ENCODE results near the gene RYR1.

Gene RYR1

DNA sequence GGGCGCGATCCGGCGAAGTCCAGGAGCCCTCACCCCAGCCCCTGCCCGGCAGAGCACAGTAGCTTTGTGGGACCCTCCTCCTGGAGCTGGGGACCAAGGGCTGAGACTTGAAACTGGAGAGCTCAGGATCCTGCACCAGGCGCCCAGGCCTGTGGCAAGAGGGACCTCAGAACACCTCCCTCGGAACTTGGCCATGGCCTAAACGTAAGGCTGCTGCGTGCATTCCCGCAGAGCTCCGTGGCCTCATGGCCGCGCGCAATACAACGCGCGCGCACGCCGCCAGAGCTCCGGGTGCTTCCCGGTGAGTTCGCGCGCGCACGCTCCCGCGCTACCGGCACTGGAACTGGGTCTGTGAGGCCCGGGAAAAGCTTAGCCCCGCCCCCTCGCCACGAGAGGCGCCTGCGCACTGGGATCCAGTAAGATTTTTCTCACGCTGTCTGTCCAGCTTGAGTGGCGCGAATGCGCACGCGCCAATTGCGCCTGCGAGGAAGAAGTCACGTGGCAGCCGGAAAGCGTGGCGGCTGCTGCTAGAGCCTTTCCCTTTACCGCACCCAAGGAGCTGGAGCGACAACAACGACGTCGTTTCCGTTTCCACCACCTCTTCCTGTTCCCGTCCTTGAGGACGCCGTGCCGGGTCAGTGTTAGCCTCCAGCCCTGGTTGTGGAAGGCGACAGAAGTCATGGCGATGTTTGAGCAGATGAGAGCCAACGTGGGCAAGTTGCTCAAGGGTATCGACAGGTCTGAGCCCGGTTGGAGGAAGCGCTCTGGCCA is 185.3 kb downstream of the RYR1 start, which contains the start of gene EIF3K (continued):
- TF ChIP-seq TSHZ1 (tag by site-specific recombination; IDR thresholded peaks at IDR 0.05; ENCODE audit: borderline replicate concordance) (no peak), ZNF660 (tag by site-specific recombination; IDR thresholded peaks at IDR 0.05) (peak; percentile 87), ZBTB7A (tag by site-specific recombination; IDR thresholded peaks at IDR 0.05; ENCODE audit: low read depth) (0 out of 2 replicates have a peak, but pooled peaks have one; percentile 12), OSR2 (tag by site-specific recombination; IDR thresholded peaks at IDR 0.05) (peak; percentile 69), KLF7 (tag by site-specific recombination; IDR thresholded peaks at IDR 0.05; ENCODE audit: borderline replicate concordance) (no peak; the same call in 1 of the 2 replicates), KLF9 (tag by site-specific recombination; IDR thresholded peaks at IDR 0.05; ENCODE audit: low read depth) (peak; percentile 73), ZFP3 (tag by site-specific recombination; IDR thresholded peaks at IDR 0.05; ENCODE audit: low read depth) (0 out of 2 replicates have a peak, but pooled peaks have one; percentile 10), SP7 (tag by site-specific recombination; IDR thresholded peaks at IDR 0.05) (peak; percentile 65), ZNF623 (tag by site-specific recombination; IDR thresholded peaks at IDR 0.05) (no peak), ZNF629 (tag by site-specific recombination; IDR thresholded peaks at IDR 0.05) (peak; percentile 97), ZFP69B (tag by site-specific recombination; IDR thresholded peaks at IDR 0.05) (peak; percentile 77), GLIS1 (tag by site-specific recombination; IDR thresholded peaks at IDR 0.05) (0 out of 2 replicates have a peak, but pooled peaks have one; percentile 1), ZNF561 (tag by site-specific recombination; IDR thresholded peaks at IDR 0.05; ENCODE audit: borderline replicate concordance) (peak; percentile 89; the same call in 1 of the 2 replicates), KLF8 (tag by site-specific recombination; IDR thresholded peaks at IDR 0.05) (peak; percentile 50), ZNF341 (tag by site-specific recombination; IDR thresholded peaks at IDR 0.05; ENCODE audit: low read depth) (no peak), ZNF548 (tag by site-specific recombination; IDR thresholded peaks at IDR 0.05) (no peak), ZBTB21 (tag by site-specific recombination; IDR thresholded peaks at IDR 0.05) (peak; percentile 96), ZBTB6 (tag by site-specific recombination; IDR thresholded peaks at IDR 0.05) (peak; percentile 98), KLF1 (tag by site-specific recombination; IDR thresholded peaks at IDR 0.05) (peak; percentile 26; the same call in 1 of the 2 replicates), ZIC2 (tag by site-specific recombination; IDR thresholded peaks at IDR 0.05) (peak; percentile 27; the same call in 1 of the 2 replicates), SP2 (tag by site-specific recombination; IDR thresholded peaks at IDR 0.05) (peak; percentile 88), ZNF488 (tag by site-specific recombination; IDR thresholded peaks at IDR 0.05) (no peak), ZNF449 (tag by site-specific recombination; IDR thresholded peaks at IDR 0.05) (no peak), KLF16 (tag by site-specific recombination; IDR thresholded peaks at IDR 0.05) (peak; percentile 33; the same call in 1 of the 2 replicates), ZNF10 (tag by site-specific recombination; IDR thresholded peaks at IDR 0.05) (no peak)
- TF ChIP-seq, protein P1, sequence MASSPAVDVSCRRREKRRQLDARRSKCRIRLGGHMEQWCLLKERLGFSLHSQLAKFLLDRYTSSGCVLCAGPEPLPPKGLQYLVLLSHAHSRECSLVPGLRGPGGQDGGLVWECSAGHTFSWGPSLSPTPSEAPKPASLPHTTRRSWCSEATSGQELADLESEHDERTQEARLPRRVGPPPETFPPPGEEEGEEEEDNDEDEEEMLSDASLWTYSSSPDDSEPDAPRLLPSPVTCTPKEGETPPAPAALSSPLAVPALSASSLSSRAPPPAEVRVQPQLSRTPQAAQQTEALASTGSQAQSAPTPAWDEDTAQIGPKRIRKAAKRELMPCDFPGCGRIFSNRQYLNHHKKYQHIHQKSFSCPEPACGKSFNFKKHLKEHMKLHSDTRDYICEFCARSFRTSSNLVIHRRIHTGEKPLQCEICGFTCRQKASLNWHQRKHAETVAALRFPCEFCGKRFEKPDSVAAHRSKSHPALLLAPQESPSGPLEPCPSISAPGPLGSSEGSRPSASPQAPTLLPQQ (tag by site-specific recombination; IDR thresholded peaks at IDR 0.05), result peak; percentile 58
- TF ChIP-seq, protein P2, sequence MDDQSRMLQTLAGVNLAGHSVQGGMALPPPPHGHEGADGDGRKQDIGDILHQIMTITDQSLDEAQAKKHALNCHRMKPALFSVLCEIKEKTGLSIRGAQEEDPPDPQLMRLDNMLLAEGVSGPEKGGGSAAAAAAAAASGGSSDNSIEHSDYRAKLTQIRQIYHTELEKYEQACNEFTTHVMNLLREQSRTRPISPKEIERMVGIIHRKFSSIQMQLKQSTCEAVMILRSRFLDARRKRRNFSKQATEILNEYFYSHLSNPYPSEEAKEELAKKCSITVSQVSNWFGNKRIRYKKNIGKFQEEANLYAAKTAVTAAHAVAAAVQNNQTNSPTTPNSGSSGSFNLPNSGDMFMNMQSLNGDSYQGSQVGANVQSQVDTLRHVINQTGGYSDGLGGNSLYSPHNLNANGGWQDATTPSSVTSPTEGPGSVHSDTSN (CRISPR knock-in tag; IDR thresholded peaks at IDR 0.05), result peak; percentile 60
- TF ChIP-seq, protein P3, sequence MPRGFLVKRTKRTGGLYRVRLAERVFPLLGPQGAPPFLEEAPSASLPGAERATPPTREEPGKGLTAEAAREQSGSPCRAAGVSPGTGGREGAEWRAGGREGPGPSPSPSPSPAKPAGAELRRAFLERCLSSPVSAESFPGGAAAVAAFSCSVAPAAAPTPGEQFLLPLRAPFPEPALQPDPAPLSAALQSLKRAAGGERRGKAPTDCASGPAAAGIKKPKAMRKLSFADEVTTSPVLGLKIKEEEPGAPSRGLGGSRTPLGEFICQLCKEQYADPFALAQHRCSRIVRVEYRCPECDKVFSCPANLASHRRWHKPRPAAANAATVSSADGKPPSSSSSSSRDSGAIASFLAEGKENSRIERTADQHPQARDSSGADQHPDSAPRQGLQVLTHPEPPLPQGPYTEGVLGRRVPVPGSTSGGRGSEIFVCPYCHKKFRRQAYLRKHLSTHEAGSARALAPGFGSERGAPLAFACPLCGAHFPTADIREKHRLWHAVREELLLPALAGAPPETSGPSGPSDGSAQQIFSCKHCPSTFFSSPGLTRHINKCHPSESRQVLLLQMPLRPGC (tag by site-specific recombination; IDR thresholded peaks at IDR 0.05), result peak; percentile 71

Measured in HEK293 (cell line).